Fibroblast of skin of abdomen (primary cell): ENCODE data around the gene GPATCH4. TPM values are rescaled to one million over a fixed set of nuclear protein-coding genes. Genes with fewer than 3 reads are reported as not detected.
"Not testable (repeated sequence)": the region's sequence is repeated elsewhere in the genome, so short reads cannot be mapped to it uniquely, and the experiment has no call there.

Experiments used
- DNase-seq: peaks from one replicate; pipeline ENCODE4 v3.0.0-alpha.2; 2013
- polyA plus RNA-seq, 2 experiments: library from polyadenylated mRNA; unstranded; fragments of 120-200 nt; gene quantifications; one replicate each; pipeline ENCODE4 v1.2.1, GENCODE V29; 2013; ENCODE audit not compliant: insufficient read length in 2 of 2

GPATCH4 gene
- polyA plus RNA-seq (2013, experiment 1 of 2; ENCODE audit: insufficient read length) = 30.9 TPM
- 27.5 TPM for polyA plus RNA-seq (2013, experiment 2 of 2; ENCODE audit: insufficient read length)

DNA sequence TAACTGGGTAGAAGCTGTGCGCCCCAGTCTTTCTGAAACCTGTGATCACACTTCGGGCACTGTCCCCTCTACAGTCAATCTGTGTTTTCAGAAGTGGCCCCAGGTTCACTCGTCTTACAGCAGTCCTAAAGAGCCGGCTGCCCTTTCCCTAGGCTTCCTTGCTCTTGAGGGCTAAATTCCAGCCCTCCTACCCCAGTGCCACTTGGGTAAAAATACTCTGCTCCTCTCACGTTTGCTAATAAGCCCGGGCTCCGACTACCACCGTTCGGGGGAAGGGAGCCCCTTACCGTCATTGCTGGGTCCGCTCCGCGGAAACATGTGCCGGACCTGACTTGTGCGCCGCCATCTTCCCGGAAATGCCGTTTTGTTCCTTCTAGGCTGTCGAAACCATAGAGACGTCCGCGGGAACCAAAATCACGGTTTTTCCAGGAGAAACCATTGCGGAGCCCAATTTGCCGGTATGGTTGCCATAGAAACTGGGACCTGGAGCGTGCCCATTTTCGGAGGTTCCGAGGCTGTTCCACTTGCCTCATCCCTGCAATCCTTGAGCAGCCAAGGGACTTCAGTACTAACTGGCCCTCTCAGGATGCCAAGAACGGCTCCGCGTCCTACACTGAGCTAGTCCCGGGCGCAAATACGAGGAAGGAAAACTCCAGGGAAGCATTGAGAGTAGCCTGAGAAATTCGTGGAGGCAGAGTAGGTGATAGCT is at the start of gene GPATCH4:
TSS of gene GPATCH4 (minus strand) at position 358 of the 709 bp plus-strand sequence.
- peak; percentile 93 for DNase-seq

DNA sequence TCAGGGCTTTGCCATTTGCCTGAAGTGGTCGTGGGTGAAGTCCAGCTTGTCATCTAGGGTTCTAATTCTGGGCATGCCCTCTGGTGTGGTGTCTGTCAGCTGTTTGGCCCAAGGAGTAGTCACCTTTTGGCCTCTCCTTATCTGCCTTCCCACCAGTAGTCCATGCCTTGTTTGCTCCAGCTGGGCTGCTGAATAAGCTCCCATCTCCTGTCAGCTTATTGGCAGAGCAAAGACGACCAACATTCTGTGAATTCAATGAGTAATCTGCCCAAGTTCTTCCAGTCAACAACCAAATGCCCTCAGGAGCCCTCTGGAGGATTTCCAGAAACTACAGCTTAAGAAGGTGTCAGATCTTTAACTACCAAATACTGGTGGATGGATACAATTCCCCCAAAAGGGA is 47.7 kb upstream of the GPATCH4 start:
- DNase-seq = no peak

DNA sequence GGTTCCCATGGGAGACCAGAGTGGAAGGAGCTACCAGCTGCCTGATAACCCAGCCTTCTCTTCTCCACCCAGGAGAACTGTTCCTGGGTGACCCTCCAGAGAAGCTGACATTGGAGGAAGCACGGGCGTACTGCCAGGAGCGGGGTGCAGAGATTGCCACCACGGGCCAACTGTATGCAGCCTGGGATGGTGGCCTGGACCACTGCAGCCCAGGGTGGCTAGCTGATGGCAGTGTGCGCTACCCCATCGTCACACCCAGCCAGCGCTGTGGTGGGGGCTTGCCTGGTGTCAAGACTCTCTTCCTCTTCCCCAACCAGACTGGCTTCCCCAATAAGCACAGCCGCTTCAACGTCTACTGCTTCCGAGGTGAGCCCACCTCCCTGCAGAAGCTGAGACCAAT is 47.2 kb upstream of the GPATCH4 start:
- no peak for DNase-seq

DNA sequence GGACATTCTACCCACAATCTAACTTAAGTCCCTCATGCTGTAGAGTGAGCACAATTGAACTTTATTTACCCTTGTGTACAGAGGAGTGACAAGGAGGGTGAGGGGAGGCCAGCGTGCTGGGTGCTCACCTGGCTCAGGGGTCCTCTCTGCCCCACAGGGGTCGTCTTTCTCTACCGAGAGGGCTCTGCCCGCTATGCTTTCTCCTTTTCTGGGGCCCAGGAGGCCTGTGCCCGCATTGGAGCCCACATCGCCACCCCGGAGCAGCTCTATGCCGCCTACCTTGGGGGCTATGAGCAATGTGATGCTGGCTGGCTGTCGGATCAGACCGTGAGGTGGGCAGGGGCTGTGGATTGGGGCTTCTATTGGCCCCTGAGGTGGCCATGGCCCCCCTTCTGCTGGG is 46.1 kb upstream of the GPATCH4 start:
- no peak for DNase-seq

DNA sequence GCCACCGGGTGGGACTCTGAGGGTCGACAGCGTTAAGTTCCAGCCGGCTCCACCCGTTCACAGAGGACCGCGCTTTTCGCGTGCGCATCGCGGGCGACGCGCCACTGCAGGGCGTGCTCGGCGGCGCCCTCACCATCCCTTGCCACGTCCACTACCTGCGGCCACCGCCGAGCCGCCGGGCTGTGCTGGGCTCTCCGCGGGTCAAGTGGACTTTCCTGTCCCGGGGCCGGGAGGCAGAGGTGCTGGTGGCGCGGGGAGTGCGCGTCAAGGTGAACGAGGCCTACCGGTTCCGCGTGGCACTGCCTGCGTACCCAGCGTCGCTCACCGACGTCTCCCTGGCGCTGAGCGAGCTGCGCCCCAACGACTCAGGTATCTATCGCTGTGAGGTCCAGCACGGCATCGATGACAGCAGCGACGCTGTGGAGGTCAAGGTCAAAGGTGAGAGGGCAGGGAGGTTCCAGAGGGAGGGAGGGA is 45.5 kb upstream of the GPATCH4 start:
- no peak for DNase-seq

DNA sequence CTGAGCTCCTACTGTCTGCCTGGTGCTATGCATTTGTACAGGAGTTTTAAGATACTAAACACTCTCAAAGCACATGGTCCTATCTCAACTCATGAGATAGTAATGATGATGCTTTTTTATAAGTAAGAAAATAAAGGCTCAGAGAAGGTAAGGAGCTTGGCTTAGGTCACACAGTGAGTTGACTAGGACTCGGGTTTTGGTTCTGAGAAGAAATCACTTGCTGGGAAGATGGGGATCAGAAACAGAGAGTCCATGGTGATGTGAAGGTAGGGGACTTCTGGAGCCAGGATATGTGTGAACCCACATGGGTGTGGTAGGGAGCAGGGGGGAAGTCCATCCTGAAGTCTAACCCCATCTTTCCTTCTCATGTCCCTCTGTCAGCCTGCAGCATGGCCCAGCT is 44.4 kb upstream of the GPATCH4 start:
- DNase-seq = no peak

DNA sequence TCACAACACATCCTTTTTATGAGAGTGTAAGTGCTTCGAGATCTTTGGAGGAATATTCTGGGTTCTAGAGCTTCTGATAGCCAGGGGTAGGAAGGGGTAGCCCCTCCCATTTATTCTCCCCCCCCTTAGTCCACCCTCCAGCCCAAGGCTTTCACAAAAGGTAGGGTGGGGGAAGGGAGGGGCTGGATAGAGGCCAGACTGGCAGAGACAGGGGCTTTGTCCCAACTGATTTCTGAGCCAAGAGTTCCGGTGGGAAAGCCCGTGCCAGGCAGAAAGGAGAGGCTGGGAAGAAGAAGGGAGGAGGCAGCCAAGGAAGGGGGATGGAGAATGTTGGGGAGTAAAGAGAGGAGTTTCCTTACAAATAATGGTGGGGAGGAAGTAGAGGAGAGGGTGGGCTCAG is 43.8 kb upstream of the GPATCH4 start:
- DNase-seq = no peak

DNA sequence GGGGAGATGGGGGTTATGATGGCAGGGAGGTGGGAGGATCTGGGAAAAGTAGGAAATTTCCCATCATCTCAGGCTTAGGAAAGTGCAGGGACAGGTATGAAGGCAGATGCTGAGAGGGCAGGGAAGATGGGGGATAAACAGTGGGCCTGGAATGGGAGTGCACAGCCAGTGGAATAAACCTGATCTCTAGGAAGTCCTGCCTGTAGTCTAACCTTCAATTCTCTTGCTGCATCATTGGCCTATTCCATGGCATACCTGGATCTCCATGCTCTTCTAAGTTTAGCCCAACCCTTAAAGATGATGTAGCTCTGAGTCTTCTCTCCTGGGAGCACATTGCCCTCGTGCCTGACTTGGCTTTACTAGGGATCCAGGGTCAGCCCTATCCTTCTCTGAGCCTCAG is 43.4 kb upstream of the GPATCH4 start:
- no peak for DNase-seq

DNA sequence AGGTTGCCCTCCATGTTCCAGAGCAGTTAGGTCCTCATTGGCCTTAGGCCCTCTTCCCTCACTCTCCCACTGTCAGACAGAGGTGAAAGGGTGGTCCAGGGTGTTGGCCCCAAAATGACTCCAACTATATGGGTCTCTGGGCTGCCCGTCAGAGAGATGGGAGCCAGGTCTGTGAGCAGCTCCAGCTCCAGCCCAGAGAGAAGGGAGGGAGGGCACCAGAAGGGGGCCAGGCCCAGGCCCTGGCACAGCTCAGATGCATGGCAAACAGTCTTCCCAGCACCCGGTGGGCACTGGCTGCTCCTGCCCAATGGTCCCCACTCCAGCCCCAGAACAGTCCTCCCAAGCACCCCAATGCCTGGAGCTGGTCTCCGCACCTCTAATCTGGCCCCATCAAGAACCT is 42.9 kb upstream of the GPATCH4 start:
- no peak for DNase-seq

DNA sequence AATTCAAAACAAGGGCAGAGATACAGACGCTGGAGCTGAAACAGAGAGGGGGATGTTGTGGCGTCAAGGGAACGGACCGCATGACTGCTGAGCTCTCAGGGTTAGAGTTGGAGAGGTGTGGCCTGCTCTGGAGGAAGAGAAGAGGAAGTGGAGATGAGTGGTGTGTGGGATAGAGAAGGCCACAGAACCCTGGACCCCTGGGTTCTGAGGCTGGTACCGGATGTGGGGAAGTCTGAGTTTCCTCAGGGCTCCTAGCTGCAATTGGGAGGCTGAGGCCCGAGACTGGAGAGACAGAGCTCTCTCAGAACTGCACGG is 42.5 kb upstream of the GPATCH4 start:
- DNase-seq = no peak

DNA sequence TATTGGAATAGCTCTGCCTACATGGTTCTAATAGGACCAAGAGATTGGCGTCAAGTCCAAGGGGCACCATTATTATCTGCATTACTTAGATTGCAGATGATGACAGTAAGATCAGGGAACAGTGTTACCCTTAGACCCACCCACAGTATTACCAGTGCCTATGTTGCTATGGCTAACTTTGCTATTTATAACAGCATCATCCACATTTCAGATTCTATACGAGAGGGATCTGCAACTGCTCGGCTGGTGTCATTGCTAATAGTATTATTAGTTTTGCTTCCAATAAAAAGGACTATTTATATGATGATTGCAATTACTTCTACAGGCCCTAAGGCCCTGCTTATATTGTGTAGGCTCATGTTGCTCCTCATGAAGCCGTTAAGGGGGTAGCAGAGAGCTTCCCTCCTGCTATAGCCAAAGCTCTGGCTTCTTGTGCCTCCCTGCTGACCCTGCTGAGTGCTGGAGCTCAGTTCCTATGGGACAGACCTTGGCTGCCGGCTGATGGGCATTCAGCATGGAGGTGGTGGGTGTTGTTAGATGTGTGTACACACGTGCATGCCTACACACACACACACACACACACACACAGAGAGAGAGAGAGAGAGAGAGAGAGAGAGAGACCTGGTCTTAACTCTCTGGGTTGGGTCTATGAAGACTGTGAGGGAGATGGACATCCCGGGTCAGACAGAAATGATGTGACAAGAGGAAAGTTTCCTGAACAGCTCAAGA is 41.9 kb upstream of the GPATCH4 start:
- no peak for DNase-seq

DNA sequence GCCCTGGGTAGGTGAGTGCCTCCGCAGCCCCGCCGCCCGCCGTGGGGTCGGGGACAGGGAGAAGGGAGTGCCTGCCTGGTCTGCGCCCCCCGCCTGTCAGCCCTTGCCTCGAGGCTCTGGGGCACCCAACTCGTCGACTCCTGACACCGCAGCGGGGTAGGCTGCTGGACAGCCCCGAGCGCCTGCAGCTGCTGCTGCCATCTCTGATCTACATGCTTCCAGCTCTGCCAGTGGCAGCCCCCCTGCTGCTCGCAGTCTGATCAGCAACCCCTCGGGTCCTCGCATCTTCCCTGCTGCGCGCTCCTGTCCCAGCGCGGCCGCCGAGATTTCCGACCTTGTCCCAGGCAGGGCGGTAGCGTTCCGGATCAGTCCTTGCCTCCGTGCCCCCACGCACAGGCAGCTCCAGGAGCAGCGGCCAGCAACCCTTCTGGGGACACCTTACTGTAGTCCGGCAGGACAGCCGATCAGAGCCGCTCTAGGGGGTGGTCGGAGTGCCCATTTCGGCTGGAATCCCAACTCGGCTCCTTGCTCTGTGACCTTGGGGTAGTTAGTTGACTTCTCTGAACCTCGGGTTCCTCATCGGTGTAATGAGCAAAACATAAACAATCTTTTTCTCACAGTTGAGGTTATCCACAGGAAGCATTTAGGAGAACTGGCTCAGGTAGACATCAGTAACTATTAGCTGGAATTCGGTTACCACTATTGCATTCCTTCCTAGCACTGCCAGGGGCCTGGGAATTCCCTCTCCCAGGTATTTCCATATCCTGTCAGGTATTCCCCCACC is 41.2 kb upstream of the GPATCH4 start:
- no peak for DNase-seq

DNA sequence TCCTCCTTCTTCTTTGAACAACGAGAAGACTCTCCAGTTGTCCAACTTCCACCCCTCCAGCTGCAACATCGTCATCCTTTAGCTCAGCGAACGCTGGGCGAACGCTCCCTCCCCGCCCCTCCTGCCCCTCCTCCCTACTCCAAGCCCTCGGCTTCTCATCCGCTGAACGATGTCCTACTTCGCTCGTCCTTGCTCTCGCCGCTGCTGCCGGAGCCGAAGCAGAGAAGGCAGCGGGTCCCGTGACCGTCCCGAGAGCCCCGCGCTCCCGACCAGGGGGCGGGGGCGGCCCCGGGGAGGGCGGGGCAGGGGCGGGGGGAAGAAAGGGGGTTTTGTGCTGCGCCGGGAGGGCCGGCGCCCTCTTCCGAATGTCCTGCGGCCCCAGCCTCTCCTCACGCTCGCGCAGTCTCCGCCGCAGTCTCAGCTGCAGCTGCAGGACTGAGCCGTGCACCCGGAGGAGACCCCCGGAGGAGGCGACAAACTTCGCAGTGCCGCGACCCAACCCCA is 40.5 kb upstream of the GPATCH4 start, which contains the start of gene BCAN:
TSS of gene BCAN (plus strand) at position 357 of the 504 bp plus-strand sequence. CDS start 3,938 bp downstream, outside the sequence.
- DNase-seq = no peak

DNA sequence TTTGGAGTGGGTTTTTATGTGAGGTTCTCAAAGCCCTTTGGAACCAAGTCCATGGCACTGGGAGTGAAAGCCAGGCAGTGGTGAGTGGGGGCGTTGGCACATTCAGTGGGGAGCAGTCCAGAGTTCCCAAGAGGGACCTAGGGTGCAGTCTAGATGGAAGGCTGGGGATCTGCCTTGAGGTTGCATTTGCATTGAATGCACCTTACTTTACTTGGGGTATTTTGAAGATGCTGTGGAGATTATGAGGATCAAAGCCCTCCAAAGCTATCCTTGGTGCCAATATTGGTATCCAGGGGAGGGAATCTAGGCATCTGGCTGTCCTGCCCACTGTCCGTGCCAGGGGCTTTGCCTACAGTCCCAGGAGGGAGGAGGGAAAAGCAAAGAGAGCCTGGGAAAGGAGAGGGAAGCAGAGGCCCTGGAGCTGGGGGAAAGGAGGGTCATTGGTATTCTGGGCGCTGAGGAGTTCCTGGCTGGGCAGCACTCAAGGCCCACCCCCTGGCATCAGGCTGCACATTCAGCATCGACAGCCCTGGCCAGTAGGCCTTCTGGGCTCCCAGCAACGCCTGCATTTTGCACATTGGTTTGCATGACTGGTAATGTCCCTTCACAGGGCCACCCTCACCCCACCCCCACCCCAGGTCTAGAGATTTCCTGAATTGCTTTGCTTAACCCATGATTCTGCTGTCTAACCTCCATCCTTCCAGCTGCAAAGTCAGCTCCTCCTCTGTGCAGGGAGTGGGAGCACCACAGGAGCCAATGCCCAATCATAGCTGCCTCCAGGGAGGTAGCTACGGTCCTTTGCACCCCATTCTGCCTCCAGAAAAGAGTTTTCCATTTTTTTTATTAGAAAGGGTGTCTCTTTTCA is 39.8 kb upstream of the GPATCH4 start:
- DNase-seq = no peak

DNA sequence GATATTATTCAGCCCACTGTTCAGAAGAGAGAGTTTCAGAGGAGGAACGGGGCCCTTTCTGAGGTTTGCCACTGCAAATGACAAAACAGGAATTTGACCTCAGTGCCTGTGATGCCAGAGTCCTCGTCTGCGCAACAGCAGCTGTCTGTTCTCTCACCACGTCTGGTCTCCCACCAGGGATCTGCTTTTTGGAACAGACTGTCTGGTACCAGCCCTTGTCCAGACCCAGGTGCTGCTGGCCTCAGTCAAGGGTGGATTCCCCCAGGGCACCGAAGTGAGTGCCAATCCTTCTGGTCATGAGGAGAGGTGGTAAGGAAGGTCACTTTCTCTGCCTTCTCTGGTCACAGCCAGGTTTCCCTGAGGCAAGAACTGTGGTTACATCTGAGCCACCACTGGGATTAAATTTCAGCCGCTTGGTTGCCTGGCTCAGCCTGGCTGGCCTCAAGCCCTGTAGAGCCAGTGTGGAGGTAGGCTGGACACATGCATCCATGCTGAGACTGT is 38.4 kb upstream of the GPATCH4 start:
- DNase-seq = no peak

DNA sequence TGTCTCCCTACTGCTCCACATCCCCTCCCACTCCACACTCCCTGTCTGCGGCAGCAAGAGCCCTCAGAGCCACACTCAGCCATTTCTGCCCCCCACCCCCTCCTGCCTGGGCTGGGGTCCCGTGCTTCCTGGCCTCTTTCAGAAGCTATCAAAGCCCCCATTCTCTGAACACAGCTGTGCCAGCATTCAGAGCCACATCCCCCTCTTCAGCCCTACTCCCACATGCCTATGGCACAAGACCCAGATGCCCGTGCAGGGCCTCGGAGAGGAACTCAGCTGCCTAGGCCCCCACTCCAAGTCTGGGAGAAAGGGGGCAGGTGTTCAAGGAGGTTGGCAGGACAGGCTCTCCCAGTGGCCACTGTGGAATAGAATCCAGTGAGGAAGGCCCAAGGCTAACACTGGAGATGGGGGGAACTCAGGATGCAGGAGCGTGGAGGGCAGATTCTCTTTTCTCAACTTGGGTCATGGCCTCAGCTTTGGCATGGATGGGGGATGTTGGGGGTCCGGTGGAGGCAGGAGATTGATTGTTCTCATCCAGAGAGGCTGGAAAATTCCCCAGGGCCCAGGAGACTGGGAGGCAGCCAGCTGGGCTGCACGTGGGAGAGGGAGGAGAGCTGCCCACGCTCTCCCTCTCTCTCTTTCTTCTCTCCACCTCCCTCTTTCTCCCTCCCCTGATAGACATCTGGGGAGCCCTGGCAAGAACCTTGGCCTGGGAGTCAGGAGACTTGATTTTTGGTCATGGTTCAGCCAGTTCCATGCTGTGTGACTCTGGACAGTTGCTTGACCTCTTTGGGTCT is 37.1 kb upstream of the GPATCH4 start:
- no peak for DNase-seq

DNA sequence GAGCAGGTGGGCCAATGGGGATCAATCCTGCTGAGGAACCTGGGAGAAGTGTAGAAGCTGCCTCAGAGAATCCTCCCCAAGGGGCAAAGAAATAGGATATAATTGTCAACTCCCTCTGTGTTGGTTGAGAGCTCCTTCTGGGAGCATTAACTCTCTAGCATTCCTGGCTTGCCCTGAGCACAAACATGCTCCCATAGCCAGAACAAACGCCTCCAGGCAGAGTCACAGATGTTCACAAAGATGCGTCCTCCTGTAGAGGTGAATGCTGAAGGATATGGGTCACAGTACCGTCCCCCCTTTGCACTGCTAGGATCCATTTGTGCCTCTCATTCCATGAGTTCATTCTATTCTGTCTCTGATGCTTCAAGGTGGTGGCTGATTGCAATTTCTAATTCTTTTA is 31.1 kb upstream of the GPATCH4 start:
- DNase-seq = no peak

DNA sequence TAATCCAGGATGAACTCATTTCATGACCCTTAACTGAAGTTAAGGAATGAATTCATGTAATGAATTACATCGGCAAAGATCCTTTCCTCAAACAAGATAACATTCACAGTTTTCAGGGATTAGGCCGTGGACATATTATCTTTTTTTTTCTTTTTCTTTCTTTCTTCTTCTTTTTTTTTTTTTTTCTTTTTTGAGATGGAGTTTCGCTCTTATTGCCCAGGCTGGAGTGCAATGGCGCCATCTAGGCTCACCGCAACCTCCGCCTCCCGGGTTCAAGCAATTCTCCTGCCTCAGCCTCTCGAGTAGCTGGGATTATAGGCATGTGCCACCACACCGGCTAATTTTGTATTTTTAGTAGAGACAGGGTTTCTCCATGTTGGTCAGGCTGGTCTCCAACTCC is 29.9 kb upstream of the GPATCH4 start:
- not testable (repeated sequence) for DNase-seq

DNA sequence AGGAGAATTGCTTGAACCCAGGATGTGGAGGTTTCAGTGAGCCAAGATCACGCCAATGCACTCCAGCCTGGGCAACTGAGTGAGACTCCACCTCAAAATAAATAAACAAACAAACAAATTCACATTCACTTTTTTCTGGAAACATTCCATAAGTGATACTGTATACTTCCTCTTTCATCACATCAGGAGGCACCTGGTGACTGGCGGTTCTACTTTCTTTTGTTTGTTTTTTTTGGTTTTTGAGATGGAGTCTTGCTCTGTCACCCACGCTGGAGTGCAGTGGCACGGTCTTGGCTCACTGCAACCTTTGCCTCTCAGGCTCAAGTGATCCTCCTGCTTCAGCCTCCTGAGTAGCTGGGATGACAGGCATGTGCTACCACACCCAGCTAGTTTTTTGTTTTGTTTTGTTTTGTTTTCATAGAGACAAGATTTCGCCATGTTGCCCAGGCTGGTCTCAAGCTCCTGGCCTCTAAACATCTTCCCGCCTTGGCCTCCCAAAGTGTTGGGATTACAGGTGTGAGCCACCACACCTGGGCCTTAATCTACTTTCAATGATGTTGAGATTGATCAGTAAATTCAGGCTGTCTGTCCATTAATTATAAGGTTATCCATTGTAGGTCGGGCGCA is 28.7 kb upstream of the GPATCH4 start:
- no peak for DNase-seq

DNA sequence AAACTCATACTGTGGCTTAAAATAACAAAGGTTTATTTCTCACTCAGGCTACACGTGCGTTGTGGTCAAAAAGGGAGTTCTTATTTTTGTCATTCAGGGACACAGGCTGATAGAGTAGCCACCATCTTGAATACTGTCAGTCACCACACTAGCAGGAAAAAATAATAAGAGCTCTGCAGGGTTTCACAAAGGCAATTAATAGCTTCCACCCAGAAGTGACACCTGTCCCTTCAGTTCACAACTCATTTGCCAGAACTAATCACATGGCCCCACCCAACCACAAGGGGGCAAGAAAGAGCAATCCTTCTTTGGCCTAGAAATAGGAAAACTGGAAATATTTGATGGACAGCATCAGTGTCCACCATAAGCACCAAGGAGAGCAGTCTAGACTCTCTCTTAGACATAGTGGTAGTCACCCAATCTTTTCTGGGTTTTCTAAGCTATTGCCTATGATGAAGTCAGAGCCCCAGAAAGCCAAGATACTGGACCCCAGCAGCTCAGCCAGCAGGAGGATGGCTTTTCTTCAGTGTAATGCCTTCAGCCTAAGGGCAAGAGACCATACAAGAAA is 26.1 kb upstream of the GPATCH4 start:
- DNase-seq = peak; percentile 45
